Measurements from ENCODE around the gene MRPL32. TPM values are rescaled to one million over a fixed set of nuclear protein-coding genes. Genes with fewer than 3 reads are reported as not detected.

The MRPL32 gene
- total RNA-seq, 4 donors from 2014 or later, result 48.9 to 61.4 (median 55.8) TPM

DNA sequence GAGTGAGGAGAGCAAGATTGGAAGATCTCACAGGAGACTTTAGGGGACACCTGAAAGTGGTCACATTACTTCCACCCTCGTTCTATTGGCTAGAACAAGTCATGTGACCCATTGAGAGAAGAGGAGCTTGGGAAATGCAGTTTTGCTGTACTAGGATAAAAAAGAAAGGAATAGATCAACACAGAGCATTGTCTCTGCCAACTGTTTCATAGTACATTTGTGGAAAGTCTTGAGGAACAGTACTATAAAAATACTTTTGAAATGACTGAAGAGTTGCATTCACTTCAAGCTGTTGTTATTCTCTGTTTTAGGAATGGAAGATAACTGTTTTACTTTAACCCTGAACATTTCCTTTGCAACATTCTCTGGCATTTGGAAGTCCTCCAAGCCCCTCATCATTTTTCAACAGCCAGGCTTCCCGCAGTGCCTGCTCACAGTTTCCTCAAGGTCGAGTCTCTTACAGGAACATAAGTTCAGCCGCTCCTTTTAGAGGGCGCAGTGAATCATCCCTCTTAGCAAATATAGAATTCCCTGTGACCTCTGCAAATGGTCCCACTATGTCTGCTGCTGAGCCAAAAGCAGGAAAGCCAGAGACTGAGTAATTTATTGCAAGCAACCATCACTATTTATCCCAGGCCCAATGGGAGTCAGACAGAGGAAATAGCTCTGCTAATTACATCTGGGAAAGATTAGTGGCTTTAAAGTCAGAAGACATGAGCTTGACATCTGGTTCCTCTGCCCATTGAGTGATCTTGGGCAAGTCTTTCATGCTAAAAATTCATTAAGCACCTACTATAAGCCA lies 40.7 kb downstream of the MRPL32 start:
- intact Hi-C loops (cut with DNase I), result no loop called here
- no peaks in the 10 kb centered on the region for H3K27me3 ChIP-seq

DNA sequence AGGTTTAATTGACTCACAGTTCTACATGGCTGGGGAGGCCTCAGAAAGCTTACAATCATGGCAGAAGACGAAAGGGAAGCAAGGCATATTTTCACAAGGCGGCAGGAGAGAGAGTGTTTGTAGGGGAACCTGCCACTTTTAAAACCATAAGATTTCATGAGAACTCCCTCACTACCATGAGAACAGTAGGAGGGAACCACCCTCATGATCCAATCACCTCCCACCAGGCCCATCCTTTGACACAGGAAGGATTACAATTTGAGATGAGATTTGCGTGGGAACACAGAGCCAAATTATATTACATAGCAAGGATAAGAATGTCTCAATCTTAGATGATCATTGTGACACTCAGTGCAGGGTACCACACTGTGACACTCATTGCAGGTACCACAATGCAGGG lies 44.2 kb downstream of the MRPL32 start:
- H3K9me3 ChIP-seq, result no peaks in the 10 kb centered on the region
- H3K4me3 ChIP-seq, result no peak overlapping the region
- whole genome bisulfite sequencing, 2 donors, result 92 to 94% methylated on average over 3 of the region's 3 CpGs
- TF ChIP-seq POLR2A (IDR thresholded peaks at IDR 0.05), result no peak
- TF ChIP-seq, protein P1, sequence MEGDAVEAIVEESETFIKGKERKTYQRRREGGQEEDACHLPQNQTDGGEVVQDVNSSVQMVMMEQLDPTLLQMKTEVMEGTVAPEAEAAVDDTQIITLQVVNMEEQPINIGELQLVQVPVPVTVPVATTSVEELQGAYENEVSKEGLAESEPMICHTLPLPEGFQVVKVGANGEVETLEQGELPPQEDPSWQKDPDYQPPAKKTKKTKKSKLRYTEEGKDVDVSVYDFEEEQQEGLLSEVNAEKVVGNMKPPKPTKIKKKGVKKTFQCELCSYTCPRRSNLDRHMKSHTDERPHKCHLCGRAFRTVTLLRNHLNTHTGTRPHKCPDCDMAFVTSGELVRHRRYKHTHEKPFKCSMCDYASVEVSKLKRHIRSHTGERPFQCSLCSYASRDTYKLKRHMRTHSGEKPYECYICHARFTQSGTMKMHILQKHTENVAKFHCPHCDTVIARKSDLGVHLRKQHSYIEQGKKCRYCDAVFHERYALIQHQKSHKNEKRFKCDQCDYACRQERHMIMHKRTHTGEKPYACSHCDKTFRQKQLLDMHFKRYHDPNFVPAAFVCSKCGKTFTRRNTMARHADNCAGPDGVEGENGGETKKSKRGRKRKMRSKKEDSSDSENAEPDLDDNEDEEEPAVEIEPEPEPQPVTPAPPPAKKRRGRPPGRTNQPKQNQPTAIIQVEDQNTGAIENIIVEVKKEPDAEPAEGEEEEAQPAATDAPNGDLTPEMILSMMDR (IDR thresholded peaks at IDR 0.05), result no peak
- no peak overlapping the region for H3K27ac ChIP-seq
- no peaks in the 10 kb centered on the region for H3K27me3 ChIP-seq
- intact Hi-C loops (cut with DNase I), result no loop called here
- no peaks in the 10 kb centered on the region for H3K36me3 ChIP-seq
- peaks cover 0 to 11% (median 0%) of the 10 kb centered on the region in 3 donors for H3K4me1 ChIP-seq
- DNase-seq, result no peak

More for the DNA sequence above, 40.7 kb downstream of the MRPL32 start:
- peaks cover 0 to 11% (median 0%) of the 10 kb centered on the region in 3 donors for H3K4me1 ChIP-seq
- H3K36me3 ChIP-seq, result no peaks in the 10 kb centered on the region
- no peak for TF ChIP-seq POLR2A (IDR thresholded peaks at IDR 0.05)
- TF ChIP-seq, protein P1 (IDR thresholded peaks at IDR 0.05), result no peak
- H3K9me3 ChIP-seq, result no peaks in the 10 kb centered on the region
- 44 to 53% methylated on average over 5 of the region's 5 CpGs for WGBS, 2 donors
- peak overlapping the region in 1 of 4 donors; percentile 21 for H3K4me3 ChIP-seq
- no peak for DNase-seq
- H3K27ac ChIP-seq, result peak overlapping the region in 2 of 4 donors; percentile 48 to 72

DNA sequence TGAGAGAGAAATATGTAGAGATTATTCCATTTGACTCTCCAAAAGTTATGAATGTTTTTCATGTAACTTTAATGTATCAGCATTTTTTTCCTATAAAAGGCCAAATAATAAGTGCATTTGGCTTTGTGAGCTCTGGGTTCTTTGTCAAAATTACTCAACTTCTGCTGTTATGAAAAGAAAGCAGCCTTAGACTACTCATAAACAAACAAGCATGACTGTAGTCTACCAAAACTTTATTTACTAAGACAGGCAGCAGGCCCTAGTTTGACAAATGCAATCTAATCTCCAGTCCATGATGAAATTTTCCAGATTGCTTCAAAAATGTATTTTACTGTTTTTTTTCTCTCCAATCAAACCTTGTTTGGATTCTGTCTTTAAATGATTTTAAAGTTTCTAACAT lies 46.3 kb downstream of the MRPL32 start:
- Histone ChIP-seq H3K4me3 (no peak overlapping the region), H3K4me1 (peaks cover 0 to 6% (median 0%) of the 10 kb centered on the region in 3 donors), H3K27ac (no peak overlapping the region), H3K9me3 (no peaks in the 10 kb centered on the region), H3K36me3 (no peaks in the 10 kb centered on the region), H3K27me3 (no peaks in the 10 kb centered on the region)
- no peak for TF ChIP-seq POLR2A (IDR thresholded peaks at IDR 0.05)
- TF ChIP-seq, protein P1 (IDR thresholded peaks at IDR 0.05), result no peak
- DNase-seq, result no peak
- intact Hi-C loops (cut with DNase I), result no loop called here

DNA sequence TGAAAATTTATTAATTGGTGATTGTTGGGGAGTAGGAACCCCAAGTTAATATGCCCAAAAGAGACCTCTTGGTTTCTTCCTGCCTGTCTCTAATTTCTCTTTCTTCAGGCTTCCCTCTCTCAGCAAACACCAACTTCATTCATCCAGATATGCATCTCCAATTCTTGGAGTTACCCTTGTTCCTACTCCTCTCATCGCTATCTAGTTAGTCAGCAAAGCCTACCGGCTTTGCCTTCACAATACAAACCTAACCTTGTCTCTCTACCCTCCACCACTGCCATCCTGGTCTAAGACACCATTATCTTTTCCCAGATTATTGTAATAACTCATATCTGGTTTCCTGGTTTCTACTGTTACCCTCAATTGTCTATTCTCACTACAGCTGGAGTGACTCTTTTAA lies 47.9 kb downstream of the MRPL32 start:
- no peak for DNase-seq
- WGBS, 2 donors, result 48 to 96% methylated on average over 2 of the region's 2 CpGs
- H3K4me3 ChIP-seq, result no peak overlapping the region

DNA sequence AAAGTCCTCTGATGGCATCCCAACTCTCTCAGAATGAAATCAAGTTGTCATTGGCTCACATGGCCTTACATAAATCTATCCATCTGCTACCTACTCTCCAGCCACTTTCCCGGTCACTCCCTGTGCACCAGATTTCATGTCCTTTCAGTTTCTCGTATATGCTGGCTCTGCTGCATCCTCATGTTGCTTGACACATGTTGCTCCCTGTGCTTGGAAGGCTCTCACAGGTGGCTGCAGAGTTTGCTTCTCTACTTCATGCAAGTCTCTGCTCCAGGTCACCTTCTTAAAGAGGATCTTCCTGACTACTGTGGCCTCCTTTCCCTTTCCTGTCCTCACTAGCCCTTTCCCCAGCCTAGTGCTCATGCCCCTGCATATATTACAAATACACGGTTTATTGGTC lies 48.3 kb downstream of the MRPL32 start:
- Histone ChIP-seq H3K27me3 (no peaks in the 10 kb centered on the region), H3K4me1 (peaks cover 0 to 4% (median 0%) of the 10 kb centered on the region in 3 donors), H3K27ac (no peak overlapping the region), H3K36me3 (no peaks in the 10 kb centered on the region), H3K9me3 (no peaks in the 10 kb centered on the region), H3K4me3 (no peak overlapping the region)
- WGBS, 2 donors, result 51 to 64% methylated on average over 3 of the region's 3 CpGs
- TF ChIP-seq, protein P1 (IDR thresholded peaks at IDR 0.05), result no peak
- no peak for TF ChIP-seq POLR2A (IDR thresholded peaks at IDR 0.05)
- intact Hi-C loops (cut with DNase I), result no loop called here
- DNase-seq, result no peak

More for the DNA sequence above, 47.9 kb downstream of the MRPL32 start:
- H3K9me3 ChIP-seq, result no peaks in the 10 kb centered on the region
- peaks cover 0 to 4% (median 0%) of the 10 kb centered on the region in 3 donors for H3K4me1 ChIP-seq
- TF ChIP-seq, protein P1 (IDR thresholded peaks at IDR 0.05), result no peak
- TF ChIP-seq POLR2A (IDR thresholded peaks at IDR 0.05), result no peak
- intact Hi-C loops (cut with DNase I), result no loop called here
- H3K27me3 ChIP-seq, result no peaks in the 10 kb centered on the region
- no peak overlapping the region for H3K27ac ChIP-seq
- H3K36me3 ChIP-seq, result no peaks in the 10 kb centered on the region

Data from esophagus squamous epithelium (tissue), 5 donors.